ENCODE measurements around the gene SLC16A12. TPM values are rescaled to one million over a fixed set of nuclear protein-coding genes. Genes with fewer than 3 reads are reported as not detected.

The SLC16A12 gene
- total RNA-seq, 1 donor from 2014 or later, result 3.7 TPM

DNA sequence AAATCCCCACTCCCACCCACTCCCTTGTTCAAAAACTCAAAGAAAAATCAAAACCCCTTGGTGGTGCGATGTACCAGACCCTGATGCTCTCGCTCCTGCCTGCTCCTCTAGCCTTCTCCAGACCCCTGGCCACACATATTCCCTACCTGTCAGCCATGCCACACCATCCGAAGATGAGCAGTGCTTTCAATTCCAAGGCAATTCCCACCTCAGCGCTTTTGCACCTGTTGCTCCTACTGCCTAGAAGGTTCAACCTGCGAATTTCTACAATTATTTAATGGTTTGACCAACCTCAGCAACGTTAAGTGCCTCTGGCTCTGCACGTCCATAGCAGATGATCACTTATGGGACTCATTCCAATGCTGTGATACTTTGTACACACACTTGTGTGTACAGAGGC is 11.1 kb downstream of the SLC16A12 start:
- TF ChIP-seq, protein P1, sequence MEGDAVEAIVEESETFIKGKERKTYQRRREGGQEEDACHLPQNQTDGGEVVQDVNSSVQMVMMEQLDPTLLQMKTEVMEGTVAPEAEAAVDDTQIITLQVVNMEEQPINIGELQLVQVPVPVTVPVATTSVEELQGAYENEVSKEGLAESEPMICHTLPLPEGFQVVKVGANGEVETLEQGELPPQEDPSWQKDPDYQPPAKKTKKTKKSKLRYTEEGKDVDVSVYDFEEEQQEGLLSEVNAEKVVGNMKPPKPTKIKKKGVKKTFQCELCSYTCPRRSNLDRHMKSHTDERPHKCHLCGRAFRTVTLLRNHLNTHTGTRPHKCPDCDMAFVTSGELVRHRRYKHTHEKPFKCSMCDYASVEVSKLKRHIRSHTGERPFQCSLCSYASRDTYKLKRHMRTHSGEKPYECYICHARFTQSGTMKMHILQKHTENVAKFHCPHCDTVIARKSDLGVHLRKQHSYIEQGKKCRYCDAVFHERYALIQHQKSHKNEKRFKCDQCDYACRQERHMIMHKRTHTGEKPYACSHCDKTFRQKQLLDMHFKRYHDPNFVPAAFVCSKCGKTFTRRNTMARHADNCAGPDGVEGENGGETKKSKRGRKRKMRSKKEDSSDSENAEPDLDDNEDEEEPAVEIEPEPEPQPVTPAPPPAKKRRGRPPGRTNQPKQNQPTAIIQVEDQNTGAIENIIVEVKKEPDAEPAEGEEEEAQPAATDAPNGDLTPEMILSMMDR (conservative IDR thresholded peaks at IDR 0.05; ENCODE audit: low read depth, low read length), result no peak
- DNase-seq (ENCODE audit: low read depth), result no peak
- no peak overlapping the region for H3K4me3 ChIP-seq (ENCODE audit: low read depth, low read length)

DNA sequence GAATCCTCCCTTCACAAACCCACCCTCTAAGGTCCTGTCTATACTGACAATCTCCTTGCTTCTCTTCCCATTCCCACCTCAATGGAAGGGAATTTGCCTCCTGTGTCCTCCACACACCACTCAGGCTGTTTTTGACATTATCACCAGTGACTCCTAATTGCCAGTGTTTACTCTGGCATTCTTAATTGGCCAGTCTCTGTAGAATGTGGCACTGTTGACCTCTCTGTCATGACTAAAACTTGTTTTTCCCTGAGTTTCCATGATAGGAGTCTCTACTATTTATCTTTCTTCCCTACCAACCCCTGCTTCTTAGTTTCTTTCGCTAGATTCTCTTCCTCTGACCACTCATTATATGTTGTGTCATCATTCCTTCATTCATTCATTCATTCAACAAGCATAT is 12.1 kb downstream of the SLC16A12 start:
- TF ChIP-seq, protein P1 (conservative IDR thresholded peaks at IDR 0.05; ENCODE audit: low read depth, low read length), result no peak

DNA sequence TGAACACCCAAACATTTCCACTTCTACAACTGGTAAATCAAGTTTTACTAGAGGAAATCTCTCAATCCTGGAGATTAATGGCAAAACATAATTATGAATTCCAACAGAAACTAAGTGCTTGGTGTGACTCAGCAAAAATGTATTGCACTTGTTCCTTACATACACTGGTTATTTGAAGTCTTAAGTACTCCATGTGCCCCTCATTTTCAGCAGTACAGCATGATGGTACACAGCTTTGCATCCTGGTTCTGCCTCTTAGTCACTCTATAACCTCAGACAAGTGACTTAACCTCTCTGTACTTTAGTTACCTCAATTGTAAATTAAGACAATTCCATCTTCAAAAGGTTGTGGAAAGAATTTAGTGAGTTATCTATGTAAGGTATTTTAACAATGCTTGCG is 12.9 kb downstream of the SLC16A12 start:
- no peak for DNase-seq (ENCODE audit: low read depth)
- TF ChIP-seq, protein P1 (conservative IDR thresholded peaks at IDR 0.05; ENCODE audit: low read depth, low read length), result no peak
- H3K4me3 ChIP-seq (ENCODE audit: low read depth, low read length), result no peak overlapping the region

More for the DNA sequence above, 12.1 kb downstream of the SLC16A12 start:
- DNase-seq (ENCODE audit: low read depth), result no peak
- no peak overlapping the region for H3K4me3 ChIP-seq (ENCODE audit: low read depth, low read length)

DNA sequence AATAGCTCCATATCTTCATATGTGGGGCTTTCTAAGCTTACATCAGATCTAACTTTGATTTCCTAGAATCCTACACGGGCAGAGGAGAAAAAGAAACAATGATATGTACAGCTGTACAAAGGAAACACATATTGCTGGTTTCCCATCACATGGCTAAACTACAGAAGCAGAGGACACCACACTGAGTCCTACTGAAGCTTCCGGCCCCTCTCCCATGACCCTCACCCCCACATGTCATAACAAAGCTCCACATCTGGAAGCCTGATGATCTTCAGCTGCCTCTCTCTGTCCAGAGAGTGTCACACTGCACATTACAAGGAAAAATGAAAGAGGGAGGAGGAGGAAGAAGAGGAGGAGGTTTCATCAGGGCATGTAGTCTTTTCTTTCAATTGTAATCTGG is 14.0 kb downstream of the SLC16A12 start:
- no peak for DNase-seq (ENCODE audit: low read depth)
- no peak overlapping the region for H3K4me3 ChIP-seq (ENCODE audit: low read depth, low read length)
- TF ChIP-seq, protein P1 (conservative IDR thresholded peaks at IDR 0.05; ENCODE audit: low read depth, low read length), result no peak

DNA sequence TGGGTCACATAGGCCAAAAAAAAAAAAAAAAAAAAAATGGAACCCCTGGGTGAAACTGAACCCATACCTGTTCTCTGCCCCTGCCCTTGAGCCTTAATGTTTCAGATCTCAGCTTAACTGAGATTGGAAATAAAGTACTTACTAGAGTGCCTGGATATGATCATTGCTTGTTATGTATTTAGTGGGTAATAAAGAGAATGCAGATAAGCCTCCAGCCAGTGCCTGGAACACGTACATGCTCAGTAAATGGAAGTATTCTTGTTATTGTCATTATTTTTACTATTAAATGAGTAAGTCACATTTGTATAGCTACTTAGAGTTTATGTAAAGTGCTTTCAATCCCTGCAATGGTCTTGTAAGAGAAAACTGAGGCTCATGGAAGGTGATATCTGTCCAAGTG is 14.7 kb downstream of the SLC16A12 start:
- DNase-seq (ENCODE audit: low read depth), result no peak
- TF ChIP-seq, protein P1 (conservative IDR thresholded peaks at IDR 0.05; ENCODE audit: low read depth, low read length), result no peak
- H3K4me3 ChIP-seq (ENCODE audit: low read depth, low read length), result no peak overlapping the region

DNA sequence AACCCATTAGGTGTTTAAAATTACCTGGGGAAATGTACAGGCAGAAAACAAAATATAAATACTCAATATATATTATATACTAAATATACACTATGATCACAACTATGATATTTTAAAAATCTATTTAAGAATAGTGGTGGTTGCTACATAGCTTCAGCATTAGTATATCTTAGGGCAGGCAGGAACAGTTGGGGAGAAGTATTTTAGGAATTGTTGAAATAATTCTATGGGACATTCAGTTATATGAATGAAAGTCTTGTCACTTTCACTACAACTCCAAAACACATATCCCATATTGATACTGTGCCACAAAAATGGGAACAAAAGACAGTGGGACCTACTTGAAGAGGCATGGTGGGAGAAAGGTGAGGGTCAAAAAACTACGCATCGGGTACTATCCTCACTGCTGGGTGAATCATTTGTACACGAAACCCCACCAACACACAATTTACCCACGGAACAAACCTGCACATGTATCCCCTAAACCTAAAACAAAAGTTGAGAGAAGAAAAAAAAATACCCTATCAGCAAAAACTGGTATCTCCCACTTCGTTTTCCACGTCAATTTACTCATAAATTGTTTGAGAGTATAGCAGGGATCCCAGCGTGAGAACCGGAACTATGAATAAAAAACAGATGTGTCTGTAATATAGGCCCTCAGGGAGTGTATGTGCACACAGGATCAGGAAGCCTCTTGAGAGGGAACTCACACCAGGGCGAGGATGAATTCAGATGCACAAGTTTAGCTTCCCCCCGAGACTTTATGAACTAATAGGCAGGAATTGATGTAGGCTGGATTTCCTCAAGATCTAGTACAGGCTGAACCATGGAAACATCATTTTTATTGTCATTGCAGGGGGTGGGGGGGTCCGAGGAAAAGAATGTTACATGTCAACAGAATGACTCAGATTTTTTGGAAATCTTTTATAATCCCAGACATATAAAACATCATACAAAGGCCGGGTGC is 16.2 kb downstream of the SLC16A12 start:
- TF ChIP-seq, protein P1 (conservative IDR thresholded peaks at IDR 0.05; ENCODE audit: low read depth, low read length), result no peak
- no peak for DNase-seq (ENCODE audit: low read depth)
- no peak overlapping the region for H3K4me3 ChIP-seq (ENCODE audit: low read depth, low read length)
